ENCODE data around the gene ENO2. TPM values are rescaled to one million over a fixed set of nuclear protein-coding genes. Genes with fewer than 3 reads are reported as not detected.

Gene ENO2
- polyA plus RNA-seq, 1 of the 3 experiments (the other 2 are of a cell fraction) = 50.6 TPM

DNA sequence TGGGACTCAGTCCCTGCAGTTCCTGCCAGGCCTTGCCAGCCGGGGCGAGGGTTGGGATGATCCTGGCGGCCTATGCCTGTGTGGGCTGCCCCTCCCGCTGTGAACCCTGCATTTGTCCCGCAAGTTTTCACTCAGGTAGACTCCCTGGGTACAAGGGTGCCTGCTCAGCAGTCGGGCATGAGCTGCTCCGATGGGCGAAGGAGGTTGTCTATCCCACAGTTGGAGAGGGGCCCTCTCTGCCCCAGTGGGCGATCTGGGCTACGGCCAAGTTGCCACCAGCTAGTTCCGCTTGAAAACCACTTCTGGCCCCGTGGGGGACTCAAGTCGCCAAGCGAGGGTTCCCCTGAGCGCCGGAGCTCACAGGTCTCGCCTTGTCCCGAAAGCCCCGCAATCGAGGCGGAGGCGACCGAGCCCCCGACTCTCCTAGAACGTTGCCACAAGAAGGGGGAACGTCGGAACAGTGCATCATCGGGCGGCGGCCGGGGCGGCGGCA, 47.4 kb upstream of the ENO2 start:
- no peaks in the 10 kb centered on the region for H3K9me2 ChIP-seq
- peak overlapping the region; percentile 99 for H3K4me2 ChIP-seq
- H3F3A ChIP-seq (replicated peaks; ENCODE audit: insufficient read depth) = peaks cover 31% of the 10 kb centered on the region
- H3K27me3 ChIP-seq (ENCODE audit: insufficient read depth) = no peaks in the 10 kb centered on the region
- ChIA-PET CTCF (interaction anchor here (0.8 to 10.9 kb wide), 12 partner anchors 12 to 114 kb away, joined by 3 to 164 read pairs (median 4); partner anchors contain the start of genes C12orf57, CDCA3, MLF2 and P3H3), POLR2A (interaction anchor here (0.5 to 5.9 kb wide), 7 partner anchors 12 to 1849 kb away, joined by 3 to 57 read pairs (median 4); partner anchors contain the start of genes CDCA3, GPR162, MLF2 and USP5)
- peak overlapping the region; percentile 57 for H2AFZ ChIP-seq (ENCODE audit: low read depth)
- peak overlapping the region; percentile 51 to 91 for H3K4me3 ChIP-seq (ENCODE audit: low read depth in 2 of 2, low read length in 1 of 2)
- peaks cover 46% of the 10 kb centered on the region for H3K79me2 ChIP-seq (ENCODE audit: insufficient read depth)
- no peaks in the 10 kb centered on the region for H3K9me3 ChIP-seq
- H4K20me1 ChIP-seq (ENCODE audit: insufficient read depth) = peaks cover 41% of the 10 kb centered on the region
- H3K36me3 ChIP-seq (replicated peaks in 1 of 2; ENCODE audit: control insufficient read depth in 1 of 2, insufficient read depth in 2 of 2, low read length in 1 of 2) = peaks cover 24 to 50% of the 10 kb centered on the region in 2 experiments
- TF ChIP-seq YY1 (IDR thresholded peaks at IDR 0.05; ENCODE audit: low read depth) (no peak), ELF1 (IDR thresholded peaks at IDR 0.05) (0 out of 2 replicates have a peak, but pooled peaks have one; percentile 11), NFIC (IDR thresholded peaks at IDR 0.05; ENCODE audit: borderline replicate concordance) (0 out of 2 replicates have a peak, but pooled peaks have one; percentile 24), JUND (IDR thresholded peaks at IDR 0.05) (no peak)
- TF ChIP-seq, protein P1, sequence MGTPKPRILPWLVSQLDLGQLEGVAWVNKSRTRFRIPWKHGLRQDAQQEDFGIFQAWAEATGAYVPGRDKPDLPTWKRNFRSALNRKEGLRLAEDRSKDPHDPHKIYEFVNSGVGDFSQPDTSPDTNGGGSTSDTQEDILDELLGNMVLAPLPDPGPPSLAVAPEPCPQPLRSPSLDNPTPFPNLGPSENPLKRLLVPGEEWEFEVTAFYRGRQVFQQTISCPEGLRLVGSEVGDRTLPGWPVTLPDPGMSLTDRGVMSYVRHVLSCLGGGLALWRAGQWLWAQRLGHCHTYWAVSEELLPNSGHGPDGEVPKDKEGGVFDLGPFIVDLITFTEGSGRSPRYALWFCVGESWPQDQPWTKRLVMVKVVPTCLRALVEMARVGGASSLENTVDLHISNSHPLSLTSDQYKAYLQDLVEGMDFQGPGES (IDR thresholded peaks at IDR 0.05; ENCODE audit: low read depth, low read length) = no peak
- H3K27ac ChIP-seq (ENCODE audit: low read depth in 2 of 2, low read length in 1 of 2) = peak overlapping the region; percentile 51 to 79
- H3K4me1 ChIP-seq (ENCODE audit: control insufficient read depth in 1 of 2, insufficient read depth in 2 of 2, low read depth in 1 of 2, low read length in 1 of 2) = peaks cover 33 to 38% of the 10 kb centered on the region in 2 experiments
- no peak for DNase-seq
- peak overlapping the region; percentile 63 for H3K9ac ChIP-seq
- 14% methylated on average over 13 of the region's 33 CpGs for whole genome bisulfite sequencing (ENCODE audit: low lambda C conversion rate)

DNA sequence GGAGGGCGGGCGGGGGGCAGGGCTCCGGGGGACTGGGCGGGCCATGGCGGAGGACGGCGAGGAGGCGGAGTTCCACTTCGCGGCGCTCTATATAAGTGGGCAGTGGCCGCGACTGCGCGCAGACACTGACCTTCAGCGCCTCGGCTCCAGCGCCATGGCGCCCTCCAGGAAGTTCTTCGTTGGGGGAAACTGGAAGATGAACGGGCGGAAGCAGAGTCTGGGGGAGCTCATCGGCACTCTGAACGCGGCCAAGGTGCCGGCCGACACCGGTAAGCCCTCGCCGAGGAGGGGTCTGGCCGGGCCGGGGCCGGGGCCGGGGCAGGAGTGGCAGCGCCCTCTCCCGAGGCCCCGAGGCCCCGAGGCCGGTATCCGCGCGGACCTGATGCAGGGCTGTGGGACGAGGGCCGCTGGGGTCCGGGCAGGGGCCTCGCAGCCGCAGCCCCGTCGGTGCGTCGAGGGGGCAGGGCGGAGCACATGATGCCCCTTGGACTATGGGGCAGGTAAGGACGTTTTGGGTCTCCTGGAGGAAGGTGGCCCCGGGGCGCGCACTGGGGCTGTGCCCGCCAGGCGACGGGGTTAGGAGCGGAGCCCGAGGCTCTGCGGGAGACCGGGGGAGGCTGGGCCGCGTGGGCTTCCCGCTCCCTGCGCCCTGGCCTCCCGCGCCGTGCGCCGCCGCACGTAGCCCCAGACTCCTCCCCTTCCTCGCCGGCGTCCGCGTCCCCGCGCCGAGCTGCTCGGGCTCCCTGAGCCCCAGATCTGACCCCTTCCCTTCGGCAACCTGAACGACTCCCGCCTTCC, 46.8 kb upstream of the ENO2 start, which contains the start of gene TPI1:
TSS of gene TPI1 (plus strand) at position 119 of the 798 bp plus-strand sequence. CDS start at position 155, 36 bp downstream.
- Histone ChIP-seq H3K4me1 (ENCODE audit: control insufficient read depth in 1 of 2, insufficient read depth in 2 of 2, low read depth in 1 of 2, low read length in 1 of 2) (peaks cover 33 to 42% of the 10 kb centered on the region in 2 experiments), H3K27me3 (ENCODE audit: insufficient read depth) (no peaks in the 10 kb centered on the region), H3K9me2 (no peaks in the 10 kb centered on the region), H3K9me3 (no peaks in the 10 kb centered on the region), H4K20me1 (ENCODE audit: insufficient read depth) (peaks cover 44% of the 10 kb centered on the region), H3K36me3 (replicated peaks in 1 of 2; ENCODE audit: control insufficient read depth in 1 of 2, insufficient read depth in 2 of 2, low read length in 1 of 2) (peaks cover 17 to 46% of the 10 kb centered on the region in 2 experiments), H3F3A (replicated peaks; ENCODE audit: insufficient read depth) (peaks cover 31% of the 10 kb centered on the region), H3K4me3 (ENCODE audit: low read depth in 2 of 2, low read length in 1 of 2) (peak within 1 kb of the TSS; percentile 91 to 99), H3K9ac (peak within 1 kb of the TSS; percentile 100), H3K27ac (ENCODE audit: low read depth in 2 of 2, low read length in 1 of 2) (peak within 1 kb of the TSS; percentile 84 to 95), H3K4me2 (peak within 1 kb of the TSS; percentile 99), H2AFZ (ENCODE audit: low read depth) (peak within 1 kb of the TSS; percentile 57), H3K79me2 (ENCODE audit: insufficient read depth) (peaks cover 51% of the 10 kb centered on the region)
- DNase-seq = peak; percentile 98
- 0% methylated on average over 15 of the region's 86 CpGs for WGBS (ENCODE audit: low lambda C conversion rate)
- ChIA-PET POLR2A (interaction anchor here (0.7 to 5.9 kb wide), 14 partner anchors 8 to 178 kb away, joined by 3 to 57 read pairs (median 4); partner anchors contain the start of genes C12orf57, CDCA3, ENO2 and GPR162), CTCF (interaction anchor here (0.7 to 10.9 kb wide), 14 partner anchors 11 to 304 kb away, joined by 3 to 164 read pairs (median 12); partner anchors contain the start of genes CDCA3, MLF2, P3H3 and PTMS)
- TF ChIP-seq, protein P2, sequence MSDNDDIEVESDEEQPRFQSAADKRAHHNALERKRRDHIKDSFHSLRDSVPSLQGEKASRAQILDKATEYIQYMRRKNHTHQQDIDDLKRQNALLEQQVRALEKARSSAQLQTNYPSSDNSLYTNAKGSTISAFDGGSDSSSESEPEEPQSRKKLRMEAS (IDR thresholded peaks at IDR 0.05; ENCODE audit: low read depth) = no peak
- TF ChIP-seq, protein P3, sequence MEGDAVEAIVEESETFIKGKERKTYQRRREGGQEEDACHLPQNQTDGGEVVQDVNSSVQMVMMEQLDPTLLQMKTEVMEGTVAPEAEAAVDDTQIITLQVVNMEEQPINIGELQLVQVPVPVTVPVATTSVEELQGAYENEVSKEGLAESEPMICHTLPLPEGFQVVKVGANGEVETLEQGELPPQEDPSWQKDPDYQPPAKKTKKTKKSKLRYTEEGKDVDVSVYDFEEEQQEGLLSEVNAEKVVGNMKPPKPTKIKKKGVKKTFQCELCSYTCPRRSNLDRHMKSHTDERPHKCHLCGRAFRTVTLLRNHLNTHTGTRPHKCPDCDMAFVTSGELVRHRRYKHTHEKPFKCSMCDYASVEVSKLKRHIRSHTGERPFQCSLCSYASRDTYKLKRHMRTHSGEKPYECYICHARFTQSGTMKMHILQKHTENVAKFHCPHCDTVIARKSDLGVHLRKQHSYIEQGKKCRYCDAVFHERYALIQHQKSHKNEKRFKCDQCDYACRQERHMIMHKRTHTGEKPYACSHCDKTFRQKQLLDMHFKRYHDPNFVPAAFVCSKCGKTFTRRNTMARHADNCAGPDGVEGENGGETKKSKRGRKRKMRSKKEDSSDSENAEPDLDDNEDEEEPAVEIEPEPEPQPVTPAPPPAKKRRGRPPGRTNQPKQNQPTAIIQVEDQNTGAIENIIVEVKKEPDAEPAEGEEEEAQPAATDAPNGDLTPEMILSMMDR (IDR thresholded peaks at IDR 0.05) = no peak
- TF ChIP-seq TCF12 (IDR thresholded peaks at IDR 0.05) = no peak
- TF ChIP-seq NFIC (IDR thresholded peaks at IDR 0.05; ENCODE audit: borderline replicate concordance) = no peak
- TF ChIP-seq, protein P4, sequence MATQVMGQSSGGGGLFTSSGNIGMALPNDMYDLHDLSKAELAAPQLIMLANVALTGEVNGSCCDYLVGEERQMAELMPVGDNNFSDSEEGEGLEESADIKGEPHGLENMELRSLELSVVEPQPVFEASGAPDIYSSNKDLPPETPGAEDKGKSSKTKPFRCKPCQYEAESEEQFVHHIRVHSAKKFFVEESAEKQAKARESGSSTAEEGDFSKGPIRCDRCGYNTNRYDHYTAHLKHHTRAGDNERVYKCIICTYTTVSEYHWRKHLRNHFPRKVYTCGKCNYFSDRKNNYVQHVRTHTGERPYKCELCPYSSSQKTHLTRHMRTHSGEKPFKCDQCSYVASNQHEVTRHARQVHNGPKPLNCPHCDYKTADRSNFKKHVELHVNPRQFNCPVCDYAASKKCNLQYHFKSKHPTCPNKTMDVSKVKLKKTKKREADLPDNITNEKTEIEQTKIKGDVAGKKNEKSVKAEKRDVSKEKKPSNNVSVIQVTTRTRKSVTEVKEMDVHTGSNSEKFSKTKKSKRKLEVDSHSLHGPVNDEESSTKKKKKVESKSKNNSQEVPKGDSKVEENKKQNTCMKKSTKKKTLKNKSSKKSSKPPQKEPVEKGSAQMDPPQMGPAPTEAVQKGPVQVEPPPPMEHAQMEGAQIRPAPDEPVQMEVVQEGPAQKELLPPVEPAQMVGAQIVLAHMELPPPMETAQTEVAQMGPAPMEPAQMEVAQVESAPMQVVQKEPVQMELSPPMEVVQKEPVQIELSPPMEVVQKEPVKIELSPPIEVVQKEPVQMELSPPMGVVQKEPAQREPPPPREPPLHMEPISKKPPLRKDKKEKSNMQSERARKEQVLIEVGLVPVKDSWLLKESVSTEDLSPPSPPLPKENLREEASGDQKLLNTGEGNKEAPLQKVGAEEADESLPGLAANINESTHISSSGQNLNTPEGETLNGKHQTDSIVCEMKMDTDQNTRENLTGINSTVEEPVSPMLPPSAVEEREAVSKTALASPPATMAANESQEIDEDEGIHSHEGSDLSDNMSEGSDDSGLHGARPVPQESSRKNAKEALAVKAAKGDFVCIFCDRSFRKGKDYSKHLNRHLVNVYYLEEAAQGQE (IDR thresholded peaks at IDR 0.05; ENCODE audit: low read depth, low read length) = peak; percentile 70
- no peak for TF ChIP-seq RFX5 (IDR thresholded peaks at IDR 0.05; ENCODE audit: low read length)
- no peak; a peak in 1 of 4 replicates for TF ChIP-seq EP300 (IDR thresholded peaks at IDR 0.05; ENCODE audit: borderline replicate concordance in 1 of 2, low read depth in 1 of 2, low read length in 1 of 2)
- TF ChIP-seq, protein P5, sequence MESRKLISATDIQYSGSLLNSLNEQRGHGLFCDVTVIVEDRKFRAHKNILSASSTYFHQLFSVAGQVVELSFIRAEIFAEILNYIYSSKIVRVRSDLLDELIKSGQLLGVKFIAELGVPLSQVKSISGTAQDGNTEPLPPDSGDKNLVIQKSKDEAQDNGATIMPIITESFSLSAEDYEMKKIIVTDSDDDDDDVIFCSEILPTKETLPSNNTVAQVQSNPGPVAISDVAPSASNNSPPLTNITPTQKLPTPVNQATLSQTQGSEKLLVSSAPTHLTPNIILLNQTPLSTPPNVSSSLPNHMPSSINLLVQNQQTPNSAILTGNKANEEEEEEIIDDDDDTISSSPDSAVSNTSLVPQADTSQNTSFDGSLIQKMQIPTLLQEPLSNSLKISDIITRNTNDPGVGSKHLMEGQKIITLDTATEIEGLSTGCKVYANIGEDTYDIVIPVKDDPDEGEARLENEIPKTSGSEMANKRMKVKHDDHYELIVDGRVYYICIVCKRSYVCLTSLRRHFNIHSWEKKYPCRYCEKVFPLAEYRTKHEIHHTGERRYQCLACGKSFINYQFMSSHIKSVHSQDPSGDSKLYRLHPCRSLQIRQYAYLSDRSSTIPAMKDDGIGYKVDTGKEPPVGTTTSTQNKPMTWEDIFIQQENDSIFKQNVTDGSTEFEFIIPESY (IDR thresholded peaks at IDR 0.05; ENCODE audit: borderline replicate concordance, low read depth) = no peak
- TF ChIP-seq RXRA (IDR thresholded peaks at IDR 0.05; ENCODE audit: borderline replicate concordance, low read depth) = no peak; the same call in 1 of the 2 replicates
- no peak for TF ChIP-seq RCOR1 (IDR thresholded peaks at IDR 0.05; ENCODE audit: low read length)
- no peak; the same call in 1 of the 2 replicates for TF ChIP-seq MXI1 (IDR thresholded peaks at IDR 0.05; ENCODE audit: low read depth, low read length)

Measured in SK-N-SH (cell line).